Measurements from ENCODE around the gene TRIM9.

Gene TRIM9

GRCh38 chr14:50926851-50927386, 168.0 kb downstream of the TRIM9 start:
- TF ChIP-seq CTCF (conservative IDR thresholded peaks at IDR 0.05) (no peak), ZFX (IDR thresholded peaks at IDR 0.05) (no peak)
- H3K27ac ChIP-seq: no peak overlapping the region
